Caco-2 (cell line): ENCODE measurements around the gene CDA. TPM values are rescaled to one million over a fixed set of nuclear protein-coding genes. Genes with fewer than 3 reads are reported as not detected.

ENCODE experiments used
- BruUV-seq: library from RNA; stranded (reverse); fragments of 400-500 nt; replicated peaks from 2 replicates; lab custom pipeline; 2021; lab: Mats Ljungman, UMichigan
- CTCF ChIA-PET: fragments of 300-600 bp; sonication (Branson Sonifier 250); formaldehyde crosslinking; loops from one replicate; lab custom pipeline; 2022; ENCODE audit warnings: antibody characterized with exemption; lab: Charles Lee
- POLR2A ChIA-PET: fragments of 300-600 bp; sonication (Branson Sonifier 250); formaldehyde crosslinking; loops from one replicate; lab custom pipeline; 2022; ENCODE audit warnings: antibody characterized with exemption; lab: Charles Lee
- DNase-seq, 2 experiments: peaks; one replicate each; pipeline versions ENCODE4 v3.0.0 to v3.0.0-alpha.2; 2020 to 2022
- H3K27me3 ChIP-seq: replicated peaks from 2 replicates; pipeline ENCODE4 v1.6.0; 2011; ENCODE audit warnings: low read length; ENCODE audit not compliant: control insufficient read depth, insufficient read depth
- H3K36me3 ChIP-seq: 2 replicates; pipeline ENCODE4 v1.5.1; 2011; ENCODE audit warnings: low read length; ENCODE audit not compliant: control insufficient read depth, insufficient read depth
- H3K4me1 ChIP-seq: fragments of 250-450 bp; sonication (Bioruptor Pico); 2 replicates; pipeline ENCODE4 v1.5.1; 2020; ENCODE audit warnings: mild to moderate bottlenecking
- H3K4me3 ChIP-seq: 2 replicates; pipeline ENCODE4 v1.5.1; 2011; ENCODE audit warnings: low read depth, mild to moderate bottlenecking, control low read depth, low read length
- H3K9me3 ChIP-seq: fragments of 250-450 bp; sonication (Bioruptor Pico); 2 replicates; pipeline ENCODE4 v1.5.1; 2020; ENCODE audit warnings: mild to moderate bottlenecking, moderate library complexity
- H3K27ac Mint-ChIP-seq: one replicate; pipeline ENCODE4 v1.8.0; 2022; ENCODE audit warnings: mixed read lengths; ENCODE audit not compliant: unreplicated experiment
- H3K27me3 Mint-ChIP-seq: one replicate; pipeline ENCODE4 v1.8.0; 2022; ENCODE audit warnings: mixed read lengths; ENCODE audit not compliant: insufficient read depth, unreplicated experiment
- H3K36me3 Mint-ChIP-seq: one replicate; pipeline ENCODE4 v1.8.0; 2022; ENCODE audit warnings: mild to moderate bottlenecking, mixed read lengths; ENCODE audit not compliant: insufficient read depth, unreplicated experiment
- H3K4me1 Mint-ChIP-seq: one replicate; pipeline ENCODE4 v1.8.0; 2022; ENCODE audit warnings: low read depth, mixed read lengths; ENCODE audit not compliant: unreplicated experiment
- H3K4me3 Mint-ChIP-seq: one replicate; pipeline ENCODE4 v1.8.0; 2022; ENCODE audit warnings: mild to moderate bottlenecking, moderate library complexity, mixed read lengths; ENCODE audit not compliant: unreplicated experiment
- H3K9me3 Mint-ChIP-seq: one replicate; pipeline ENCODE4 v1.8.0; 2022; ENCODE audit warnings: mixed read lengths; ENCODE audit not compliant: unreplicated experiment
- intact Hi-C: fragments of 100-400 bp; cut with micrococcal nuclease; formaldehyde crosslinking; loops from one replicate; pipeline ENCODE4 v1.10.0; 2022; ENCODE audit not compliant: unreplicated experiment
- total RNA-seq: library from RNA; stranded (reverse); gene quantifications from 2 replicates; pipeline ENCODE4 v1.2.3, GENCODE V29; 2022
- TF ChIP-seq, protein P1 (sequence below), 2 experiments: fragments of 200-600 bp in 1 of 2; IDR thresholded peaks; 1 replicate in 1 of 2; 2 replicates in 1 of 2; pipeline versions ENCODE4 v1.5.1 to v1.8.0; 2011 to 2022; ENCODE audit warnings: antibody characterized with exemption in 1 of 2, control low read depth in 1 of 2, inconsistent platforms in 1 of 2, low read depth in 1 of 2, low read length in 1 of 2, mild to moderate bottlenecking in 1 of 2, moderate library complexity in 1 of 2; ENCODE audit not compliant: insufficient read depth in 1 of 2, severe bottlenecking in 1 of 2, unreplicated experiment in 1 of 2

Gene CDA
- total RNA-seq, 1 experiment from 2014 or later, result 0.95 TPM

DNA sequence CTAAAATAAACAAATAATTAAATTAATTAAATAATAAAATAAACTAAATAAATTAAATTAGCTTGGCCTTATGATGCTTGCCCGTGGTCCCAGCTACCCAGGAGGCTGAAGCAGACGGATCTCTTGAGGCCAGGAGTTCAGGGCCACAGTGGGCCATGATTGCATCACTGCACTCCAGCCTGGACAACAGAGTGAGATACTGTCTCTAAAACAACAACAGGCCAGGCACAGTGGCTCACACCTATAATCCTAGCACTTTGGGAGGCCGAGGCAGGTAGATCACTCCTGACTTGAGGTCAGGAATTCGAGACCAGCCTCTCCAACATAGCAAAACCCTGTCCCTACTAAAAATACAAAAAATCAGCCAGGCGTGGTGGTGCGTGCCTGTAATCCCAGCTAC is 32.1 kb downstream of the CDA start:
- DNase-seq, result no peak

DNA sequence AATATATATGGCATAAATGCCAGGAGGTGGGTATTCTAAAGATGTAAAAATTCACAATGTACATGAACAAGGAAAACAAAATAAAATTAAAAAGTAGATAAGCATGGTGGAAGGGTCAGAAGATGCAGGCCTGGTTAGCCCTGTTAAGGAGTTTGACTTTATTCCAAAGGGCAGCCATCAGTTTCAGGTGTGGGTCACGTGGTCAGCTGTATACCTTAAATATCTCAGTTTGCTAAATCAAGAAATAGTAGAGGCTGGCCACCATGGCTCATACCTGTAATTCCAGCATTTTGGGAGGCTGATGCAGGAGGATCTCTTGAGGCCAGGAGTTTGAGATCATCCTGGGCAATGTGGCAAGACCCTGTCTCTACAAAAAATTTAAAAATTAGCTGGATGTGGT is 35.8 kb downstream of the CDA start:
- Mint-ChIP-seq H3K27me3 (no peaks in the 10 kb centered on the region), H3K36me3 (no peaks in the 10 kb centered on the region), H3K4me1 (peaks cover 6% of the 10 kb centered on the region), H3K9me3 (no peaks in the 10 kb centered on the region), H3K27ac (no peak overlapping the region), H3K4me3 (no peak overlapping the region)
- no TSS peak for BruUV-seq
- Histone ChIP-seq H3K36me3 (no peaks in the 10 kb centered on the region), H3K4me3 (no peak overlapping the region), H3K9me3 (no peaks in the 10 kb centered on the region), H3K27me3 (no peaks in the 10 kb centered on the region), H3K4me1 (no peaks in the 10 kb centered on the region)
- intact Hi-C loops, result no loop called here
- TF ChIP-seq, protein P1, sequence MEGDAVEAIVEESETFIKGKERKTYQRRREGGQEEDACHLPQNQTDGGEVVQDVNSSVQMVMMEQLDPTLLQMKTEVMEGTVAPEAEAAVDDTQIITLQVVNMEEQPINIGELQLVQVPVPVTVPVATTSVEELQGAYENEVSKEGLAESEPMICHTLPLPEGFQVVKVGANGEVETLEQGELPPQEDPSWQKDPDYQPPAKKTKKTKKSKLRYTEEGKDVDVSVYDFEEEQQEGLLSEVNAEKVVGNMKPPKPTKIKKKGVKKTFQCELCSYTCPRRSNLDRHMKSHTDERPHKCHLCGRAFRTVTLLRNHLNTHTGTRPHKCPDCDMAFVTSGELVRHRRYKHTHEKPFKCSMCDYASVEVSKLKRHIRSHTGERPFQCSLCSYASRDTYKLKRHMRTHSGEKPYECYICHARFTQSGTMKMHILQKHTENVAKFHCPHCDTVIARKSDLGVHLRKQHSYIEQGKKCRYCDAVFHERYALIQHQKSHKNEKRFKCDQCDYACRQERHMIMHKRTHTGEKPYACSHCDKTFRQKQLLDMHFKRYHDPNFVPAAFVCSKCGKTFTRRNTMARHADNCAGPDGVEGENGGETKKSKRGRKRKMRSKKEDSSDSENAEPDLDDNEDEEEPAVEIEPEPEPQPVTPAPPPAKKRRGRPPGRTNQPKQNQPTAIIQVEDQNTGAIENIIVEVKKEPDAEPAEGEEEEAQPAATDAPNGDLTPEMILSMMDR (IDR thresholded peaks at IDR 0.05; ENCODE audit: insufficient read depth in 1 of 2, low read depth in 1 of 2, low read length in 1 of 2, severe bottlenecking in 1 of 2, unreplicated experiment in 1 of 2), result no peak
- DNase-seq, result no peak
- ChIA-PET POLR2A (no interaction called here), CTCF (interaction anchor here (0.9 kb wide), 1 partner anchor 31 kb away, joined by 3 read pairs; no protein-coding TSS in a partner anchor)

More for the DNA sequence above, 32.1 kb downstream of the CDA start:
- Histone ChIP-seq H3K36me3 (no peaks in the 10 kb centered on the region), H3K27me3 (no peaks in the 10 kb centered on the region), H3K4me1 (no peaks in the 10 kb centered on the region), H3K9me3 (no peaks in the 10 kb centered on the region), H3K4me3 (no peak overlapping the region)
- H3K9me3 Mint-ChIP-seq, result no peaks in the 10 kb centered on the region
- intact Hi-C loops, result no loop called here
- TF ChIP-seq, protein P1 (IDR thresholded peaks at IDR 0.05; ENCODE audit: insufficient read depth in 1 of 2, low read depth in 1 of 2, low read length in 1 of 2, severe bottlenecking in 1 of 2, unreplicated experiment in 1 of 2), result no peak
- H3K36me3 Mint-ChIP-seq, result no peaks in the 10 kb centered on the region
- no peaks in the 10 kb centered on the region for H3K27me3 Mint-ChIP-seq
- peaks cover 6% of the 10 kb centered on the region for H3K4me1 Mint-ChIP-seq
- ChIA-PET POLR2A (no interaction called here), CTCF (interaction anchor here (0.7 kb wide), 1 partner anchor 728 kb away, joined by 3 read pairs; no protein-coding TSS in a partner anchor)
- no peak overlapping the region for H3K4me3 Mint-ChIP-seq
- BruUV-seq, result no TSS peak
- H3K27ac Mint-ChIP-seq, result no peak overlapping the region

DNA sequence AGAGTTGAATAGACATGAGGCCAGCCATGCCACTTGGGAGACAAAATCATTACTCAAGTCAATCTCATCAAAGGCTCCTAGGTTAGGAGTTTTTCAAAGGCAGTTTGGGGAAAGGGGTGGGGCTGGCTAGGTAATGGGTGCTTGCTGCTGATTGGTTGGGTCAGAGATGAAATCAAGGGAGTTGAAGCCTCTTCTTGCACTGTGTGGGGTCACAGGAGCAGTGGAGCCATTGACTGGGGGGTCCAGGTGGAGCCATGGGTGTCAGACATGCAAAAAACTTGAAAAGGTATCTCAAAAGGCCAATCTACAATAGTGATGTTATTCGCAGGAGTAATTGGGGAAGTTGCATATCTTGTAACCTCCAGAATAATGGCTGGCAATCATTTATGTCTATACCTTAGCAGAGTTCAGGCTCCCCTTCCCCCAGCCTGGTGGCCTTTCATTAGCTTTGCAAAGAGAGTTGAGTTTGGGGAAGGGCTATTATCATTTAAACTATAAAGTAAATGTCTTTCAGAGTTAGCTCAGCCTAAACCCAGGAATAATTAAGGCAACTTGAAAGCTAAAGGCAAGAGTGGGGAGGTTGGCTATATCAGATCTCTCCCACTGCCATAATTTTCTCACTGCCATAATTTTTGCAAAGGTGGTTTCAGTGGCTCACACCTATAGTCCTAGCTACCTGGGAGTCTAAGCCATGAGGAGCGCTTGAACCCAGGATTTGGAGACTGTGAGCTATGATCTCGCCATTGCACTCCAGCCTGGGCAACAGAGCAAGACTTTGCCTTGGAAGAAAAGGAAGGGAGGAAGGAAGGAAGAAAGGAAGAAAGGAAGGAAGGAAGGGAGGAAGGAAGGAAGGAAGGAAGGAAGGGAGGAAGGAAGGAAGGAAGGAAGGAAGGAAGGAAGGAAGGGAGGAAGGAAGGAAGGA is 36.5 kb downstream of the CDA start:
- Mint-ChIP-seq H3K36me3 (no peaks in the 10 kb centered on the region), H3K4me3 (no peak overlapping the region), H3K27ac (no peak overlapping the region), H3K4me1 (peaks cover 6% of the 10 kb centered on the region), H3K27me3 (no peaks in the 10 kb centered on the region), H3K9me3 (no peaks in the 10 kb centered on the region)
- no peak overlapping the region for H3K4me3 ChIP-seq
- CTCF ChIA-PET, result no interaction called here
- no peaks in the 10 kb centered on the region for H3K27me3 ChIP-seq
- H3K4me1 ChIP-seq, result no peaks in the 10 kb centered on the region
- no peaks in the 10 kb centered on the region for H3K36me3 ChIP-seq
- no TSS peak for BruUV-seq
- intact Hi-C loops, result no loop called here
- no peaks in the 10 kb centered on the region for H3K9me3 ChIP-seq
- no peak for DNase-seq
- TF ChIP-seq, protein P1 (IDR thresholded peaks at IDR 0.05; ENCODE audit: insufficient read depth in 1 of 2, low read depth in 1 of 2, low read length in 1 of 2, severe bottlenecking in 1 of 2, unreplicated experiment in 1 of 2), result no peak
- POLR2A ChIA-PET, result no interaction called here
